Inflammatory macrophage (primary cell): Measurements from ENCODE around the gene KLK12.
A peak's percentile ranks its signal among the peaks of the same experiment; 100 is the strongest.

Experiments
- DNase-seq, 2 donors: peaks; one replicate each; pipeline ENCODE4 v3.0.0-alpha.2; 2020 to 2022

KLK12 gene

DNA sequence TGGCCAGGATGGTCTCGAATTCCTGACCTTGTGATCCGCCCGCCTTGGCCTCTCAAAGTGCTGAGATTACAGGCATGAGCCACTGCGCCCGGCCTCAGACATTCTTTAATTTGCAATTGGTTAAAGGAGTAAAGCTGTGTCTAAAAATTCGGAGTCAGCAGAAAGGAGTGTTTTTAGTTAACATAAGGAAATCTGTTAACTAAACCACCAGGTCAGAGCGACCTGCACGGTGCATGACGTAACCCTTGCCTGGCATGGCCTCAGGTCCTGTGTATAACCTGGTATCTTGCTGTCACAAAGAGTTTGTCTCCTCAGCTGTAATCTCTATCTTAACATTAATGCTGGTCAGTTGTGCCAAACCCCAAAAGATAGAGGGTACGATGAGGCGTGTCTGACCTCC, 9.5 kb upstream of the KLK12 start:
- no peak for DNase-seq

DNA sequence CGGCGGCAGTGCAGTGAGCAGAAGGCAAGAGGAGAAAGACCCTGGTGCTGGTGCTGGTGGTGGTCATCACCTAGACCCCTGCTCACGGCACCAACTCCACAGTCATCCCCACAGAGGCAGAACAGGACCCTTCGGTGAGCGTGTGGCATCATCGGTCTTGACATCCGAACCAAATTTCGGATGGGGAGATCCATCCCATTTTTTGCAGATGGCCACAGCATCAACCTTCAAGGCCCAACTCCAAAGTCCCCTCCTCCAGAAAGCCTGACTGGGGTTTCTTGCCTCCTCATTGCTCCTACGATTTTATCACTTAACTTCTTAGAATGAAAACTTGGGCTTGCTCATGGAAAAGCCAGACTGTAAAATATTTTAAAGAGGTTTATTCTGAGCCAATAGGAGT, 8.7 kb upstream of the KLK12 start:
- DNase-seq = no peak

DNA sequence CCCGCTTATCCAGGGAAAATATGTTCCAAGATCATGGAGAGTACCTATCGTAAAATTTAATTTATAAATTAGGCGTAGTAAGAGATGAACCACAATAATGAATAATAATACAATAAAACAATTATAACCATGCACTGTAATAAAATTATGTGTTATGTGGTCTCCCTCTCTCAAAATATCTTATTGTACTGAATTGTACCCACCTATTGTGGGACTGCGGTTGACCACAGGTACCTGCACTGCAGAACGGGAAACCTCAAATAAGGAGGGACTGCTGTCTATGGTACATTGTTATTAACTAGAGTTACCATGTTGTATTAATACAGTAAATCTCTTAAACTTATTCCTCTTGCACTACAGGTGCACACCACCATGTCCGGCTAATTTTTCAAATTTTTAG, 5.3 kb upstream of the KLK12 start:
- DNase-seq = no peak

DNA sequence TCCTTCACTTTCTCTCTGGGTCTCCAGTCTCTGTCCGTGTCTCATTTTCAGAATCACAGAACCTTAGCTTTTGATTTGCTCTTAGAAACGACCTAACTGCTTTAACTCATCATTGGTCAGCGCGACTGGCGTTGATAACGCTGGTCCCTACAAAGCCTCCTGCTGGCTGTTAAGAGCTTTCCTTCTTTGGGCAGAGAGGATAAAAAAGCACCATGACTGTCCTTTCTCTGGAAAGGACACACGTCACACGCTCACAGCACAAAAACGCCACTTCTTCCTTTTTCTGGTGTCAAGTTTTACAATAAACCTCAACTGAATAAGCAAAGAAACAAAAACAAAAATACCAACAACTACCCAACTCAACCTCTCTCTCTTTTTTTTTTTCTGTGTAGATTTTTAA, 1.7 kb upstream of the KLK12 start:
- DNase-seq = peak in 1 of 2 donors; percentile 16

DNA sequence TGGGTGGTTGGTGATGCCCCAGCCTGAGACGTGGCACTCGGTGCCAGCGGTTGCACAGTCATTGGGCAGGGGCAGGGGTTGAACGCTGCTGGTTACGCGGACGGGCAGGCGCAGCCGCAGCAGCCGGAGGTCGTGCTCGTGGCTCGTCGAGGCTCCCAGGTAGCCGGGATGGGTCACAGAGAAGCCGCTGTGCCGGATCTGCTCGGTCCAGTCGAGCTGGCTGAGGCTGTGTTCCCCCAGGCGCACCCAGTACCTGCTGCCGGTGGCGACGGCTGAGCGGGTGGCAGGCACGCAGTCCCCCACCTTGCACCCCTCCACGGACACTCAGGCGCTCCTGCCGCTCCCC, 2.9 kb downstream of the KLK12 start:
- DNase-seq = no peak

DNA sequence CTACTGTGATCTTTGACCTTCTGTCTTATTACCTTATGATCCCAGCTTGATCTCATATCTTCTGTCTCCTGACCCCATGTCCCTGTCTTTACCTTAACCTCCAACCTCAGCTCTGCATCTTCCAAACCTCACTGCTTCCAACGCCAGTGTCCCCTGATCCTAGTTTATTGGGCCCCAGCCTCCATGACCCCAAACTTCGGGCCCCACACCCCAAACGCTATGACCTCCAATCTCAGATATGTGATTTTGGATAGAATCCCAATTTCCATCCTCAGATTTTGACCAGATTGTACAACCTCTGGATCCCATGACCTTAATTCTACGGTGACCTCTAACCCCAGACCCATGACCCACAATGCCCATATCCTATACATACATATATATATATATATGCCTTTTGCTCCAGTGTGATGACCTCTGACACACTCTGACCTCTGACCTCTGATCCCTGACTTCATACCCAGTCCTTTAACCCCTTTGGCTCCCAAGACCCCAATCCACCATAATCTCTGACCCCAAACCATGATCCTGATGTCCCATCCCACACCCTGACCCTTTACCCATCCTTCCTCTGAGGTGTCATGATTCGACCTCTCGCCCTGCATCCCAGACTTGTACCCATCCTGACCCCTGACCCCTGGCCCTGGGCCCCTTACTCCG, 3.5 kb downstream of the KLK12 start:
- DNase-seq = no peak

DNA sequence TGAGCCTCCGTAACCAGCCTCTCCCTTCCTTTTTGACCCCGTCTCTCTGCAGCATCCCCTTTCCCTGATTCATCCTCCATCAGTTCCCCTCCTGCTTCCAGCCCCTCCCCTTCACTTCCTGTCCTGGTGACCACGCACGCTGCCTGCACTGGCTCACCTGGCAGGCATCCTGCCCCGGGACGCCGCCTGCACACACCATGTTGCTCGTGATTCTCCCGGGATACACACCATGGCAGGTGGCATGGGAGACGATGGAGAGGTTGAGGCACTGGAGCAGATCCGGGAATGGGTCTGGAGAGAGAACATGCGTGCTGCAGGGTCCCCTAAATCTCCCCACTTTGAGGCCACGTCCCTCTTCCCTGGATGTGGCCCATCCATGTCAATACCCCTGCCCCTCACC, 4.2 kb downstream of the KLK12 start:
- no peak for DNase-seq

DNA sequence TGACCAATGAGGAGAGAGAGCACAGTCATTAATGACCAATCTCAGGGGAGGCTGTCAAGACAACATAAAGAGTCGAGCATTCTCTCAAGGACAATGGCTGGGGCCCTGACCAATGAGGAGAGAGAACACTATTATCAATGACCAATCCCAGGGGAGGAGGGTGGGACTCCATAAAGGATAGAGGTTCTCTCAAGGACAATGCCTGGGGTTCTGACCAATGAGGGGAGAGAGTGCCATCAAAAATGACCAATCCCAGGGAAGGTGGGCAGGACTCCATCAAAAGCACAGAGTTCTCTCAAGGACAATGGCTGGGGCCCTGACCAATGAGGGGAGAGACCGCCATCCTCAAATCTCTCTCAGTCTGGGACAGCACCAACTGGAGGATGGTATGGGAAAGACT, 5.1 kb downstream of the KLK12 start:
- DNase-seq = no peak

DNA sequence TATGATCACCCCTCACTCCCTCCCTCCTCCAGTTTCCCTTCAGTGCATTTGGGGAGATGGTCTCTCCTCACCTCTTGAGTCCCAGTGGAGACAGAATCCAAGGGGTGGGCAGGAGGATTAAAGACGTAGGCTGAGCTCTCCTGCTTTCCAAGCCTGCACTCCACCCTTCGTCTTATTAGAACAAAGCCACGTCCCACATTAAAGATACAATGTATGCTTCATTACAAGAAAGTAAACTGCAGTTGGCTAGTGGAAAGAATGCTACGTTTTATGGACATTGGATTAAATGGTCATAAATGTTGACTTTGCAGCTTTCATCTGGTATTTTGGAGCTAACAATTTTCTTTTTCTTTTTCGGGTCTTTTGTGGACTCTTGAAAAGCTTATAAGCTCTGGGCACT, 6.9 kb downstream of the KLK12 start:
- no peak for DNase-seq

DNA sequence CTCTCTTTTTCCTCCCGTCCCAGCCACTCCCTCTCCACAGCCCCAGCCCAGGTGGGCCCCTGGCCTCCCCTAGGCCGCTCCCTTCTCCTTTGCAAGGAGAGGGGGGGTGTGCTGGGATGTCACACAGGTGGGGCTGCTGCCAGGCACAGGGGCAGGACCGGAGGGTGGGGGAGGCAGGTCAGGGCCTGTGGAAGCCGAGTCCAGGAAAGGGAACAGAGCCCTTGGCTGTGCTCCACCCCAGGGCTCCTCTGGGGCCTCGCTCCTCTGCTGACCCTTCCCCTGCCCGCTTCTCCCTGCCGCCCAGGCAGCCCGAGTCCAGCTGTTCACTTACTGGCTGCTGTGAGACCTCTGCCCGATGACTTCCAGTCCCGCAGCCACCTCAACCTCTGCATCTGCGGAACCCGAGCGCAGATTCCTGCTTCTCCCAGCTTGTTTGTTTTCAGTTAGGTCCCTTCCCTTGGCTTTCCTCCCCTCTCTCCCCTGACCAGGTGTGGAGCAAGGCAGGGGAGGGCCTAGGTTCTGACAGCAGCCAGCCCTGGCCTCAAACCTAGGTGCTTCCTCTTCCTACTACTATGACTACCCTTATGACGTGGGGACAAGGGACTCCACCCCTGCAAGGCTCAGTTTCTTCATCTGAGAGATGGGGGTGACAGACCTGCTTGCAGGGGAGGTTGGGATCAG, 7.5 kb downstream of the KLK12 start:
- DNase-seq = no peak

DNA sequence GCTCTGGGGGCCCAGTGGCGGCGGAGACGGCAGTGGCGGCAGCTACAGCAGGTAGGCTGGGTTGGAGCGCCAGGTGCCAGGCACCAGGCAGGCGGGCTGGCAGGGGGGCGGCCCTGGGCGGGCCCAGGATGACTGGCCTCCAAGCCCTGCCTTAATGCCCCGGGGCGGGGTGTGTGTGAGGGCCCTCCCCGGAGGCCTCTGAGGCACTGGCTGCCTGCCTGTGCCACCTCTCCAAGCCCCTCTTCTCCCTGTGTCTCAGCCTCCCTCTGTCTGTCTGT, 8.3 kb downstream of the KLK12 start, which contains the start of gene KLK11:
Gene KLK11 (minus strand): TSS at position 63 of the 278 bp plus-strand sequence. CDS start 985 bp downstream, outside the sequence.
- no peak for DNase-seq

DNA sequence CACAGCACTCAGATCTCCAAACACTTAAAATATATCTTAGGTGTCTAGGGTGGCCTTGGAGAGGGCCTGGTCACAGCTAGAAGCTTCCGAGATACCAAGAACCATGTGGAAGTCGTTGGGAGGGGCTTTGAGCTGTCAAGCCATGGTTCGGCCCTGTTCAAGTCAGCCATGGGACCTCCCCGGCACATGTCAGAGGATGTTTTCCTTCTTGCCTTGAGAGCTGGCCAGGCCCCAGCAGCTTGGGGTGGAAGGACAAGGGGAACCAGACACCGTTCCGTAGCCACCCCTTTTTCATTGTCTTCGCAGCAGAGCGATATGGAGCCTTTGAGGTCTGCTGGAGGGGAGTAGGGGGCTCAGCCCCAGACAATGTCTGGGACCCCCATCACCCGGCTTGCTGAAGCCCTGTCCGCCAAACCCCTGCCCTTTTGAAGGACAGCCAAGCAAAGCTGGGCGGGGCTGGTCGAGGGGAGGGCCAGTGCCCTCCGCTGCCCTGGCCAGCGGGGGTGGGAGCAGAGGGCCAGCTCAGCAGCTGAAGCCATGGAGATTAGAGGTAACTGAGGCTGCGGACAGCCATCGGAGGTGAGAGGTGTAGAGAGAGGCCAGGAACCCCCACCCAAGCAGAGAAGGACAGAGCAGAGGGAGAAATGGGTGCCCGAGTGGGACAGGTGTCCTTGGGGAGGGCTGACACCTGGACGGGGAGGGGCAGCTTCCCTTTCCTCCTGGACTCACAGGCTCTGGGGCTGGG, 8.8 kb downstream of the KLK12 start:
- DNase-seq = no peak

DNA sequence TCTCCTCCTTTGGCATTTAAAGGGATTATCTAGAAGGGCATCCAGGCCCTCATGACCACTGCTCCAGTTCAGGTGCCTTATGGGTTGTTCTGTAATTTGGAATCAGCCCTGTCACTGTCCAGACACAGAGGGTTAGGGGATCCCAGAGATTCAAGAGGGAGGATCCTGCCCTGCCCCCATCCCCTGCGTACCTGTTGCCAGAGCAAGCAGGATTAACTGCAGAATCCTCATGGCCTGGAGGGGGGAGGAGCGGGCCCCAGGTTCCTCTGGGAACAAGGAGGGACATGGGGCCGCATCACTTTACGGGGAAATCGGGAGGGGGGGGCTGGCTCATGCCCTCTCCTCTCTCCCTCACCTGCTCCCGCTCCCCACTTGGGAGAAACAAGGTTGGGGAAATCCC, 9.4 kb downstream of the KLK12 start:
- DNase-seq = no peak

DNA sequence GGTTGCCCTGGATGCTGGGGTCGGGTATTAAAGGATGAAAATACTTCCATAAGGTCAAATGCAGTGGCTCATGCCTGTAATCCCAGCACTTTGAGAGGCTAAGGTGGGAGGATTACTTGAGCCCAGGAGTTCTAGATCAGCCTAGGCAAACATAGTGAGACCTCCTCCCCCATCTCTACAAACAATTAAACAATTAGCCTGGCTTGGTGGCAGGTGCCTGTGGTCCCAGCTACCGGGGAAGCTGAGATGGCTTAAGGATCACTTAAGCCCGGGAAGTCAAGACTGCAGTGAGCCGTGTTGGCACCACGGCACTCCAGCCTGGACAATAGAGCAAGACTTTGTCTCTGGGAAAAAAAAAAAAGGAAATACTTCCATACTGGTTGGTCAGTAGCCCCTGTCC, 9.9 kb downstream of the KLK12 start:
- DNase-seq = no peak

DNA sequence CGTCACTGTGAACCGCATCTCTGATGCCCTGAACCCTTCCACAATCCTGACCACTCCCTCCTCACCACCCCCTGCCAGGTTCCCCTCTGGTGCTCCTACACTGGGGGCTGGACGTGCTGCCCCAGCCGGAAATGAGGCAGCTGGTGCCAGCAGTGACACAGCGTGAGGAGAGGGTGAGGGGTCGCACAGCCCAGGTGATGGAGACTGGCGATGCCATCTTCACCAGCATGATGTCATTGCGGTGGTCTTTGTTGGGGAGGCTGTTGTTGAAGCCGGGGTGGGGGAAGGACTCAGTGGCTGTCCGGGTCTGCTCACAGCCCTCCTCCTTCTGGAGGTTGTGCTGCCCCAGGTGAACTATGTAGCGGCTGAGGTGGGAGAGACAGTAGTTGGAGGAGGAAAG, 10.9 kb downstream of the KLK12 start:
- no peak for DNase-seq

DNA sequence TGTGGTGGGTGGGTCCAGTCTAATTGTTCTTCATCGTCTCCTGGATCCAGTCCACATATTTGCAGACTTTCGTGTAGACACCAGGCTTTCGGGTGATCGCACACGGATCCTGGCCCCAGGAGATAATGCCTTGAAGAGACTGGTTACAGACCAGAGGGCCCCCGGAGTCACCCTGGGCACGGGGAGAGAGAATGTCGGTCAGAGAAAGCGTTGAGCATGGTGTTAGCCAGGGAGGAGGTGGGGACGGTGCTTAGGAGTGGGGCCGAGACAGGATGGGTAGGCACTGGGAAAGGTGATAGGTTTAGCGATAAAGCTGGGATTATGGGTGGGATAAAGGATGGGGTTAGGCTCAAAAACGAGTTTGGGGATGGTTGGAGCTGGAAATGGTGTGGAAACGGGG, 12.3 kb downstream of the KLK12 start:
- no peak for DNase-seq

DNA sequence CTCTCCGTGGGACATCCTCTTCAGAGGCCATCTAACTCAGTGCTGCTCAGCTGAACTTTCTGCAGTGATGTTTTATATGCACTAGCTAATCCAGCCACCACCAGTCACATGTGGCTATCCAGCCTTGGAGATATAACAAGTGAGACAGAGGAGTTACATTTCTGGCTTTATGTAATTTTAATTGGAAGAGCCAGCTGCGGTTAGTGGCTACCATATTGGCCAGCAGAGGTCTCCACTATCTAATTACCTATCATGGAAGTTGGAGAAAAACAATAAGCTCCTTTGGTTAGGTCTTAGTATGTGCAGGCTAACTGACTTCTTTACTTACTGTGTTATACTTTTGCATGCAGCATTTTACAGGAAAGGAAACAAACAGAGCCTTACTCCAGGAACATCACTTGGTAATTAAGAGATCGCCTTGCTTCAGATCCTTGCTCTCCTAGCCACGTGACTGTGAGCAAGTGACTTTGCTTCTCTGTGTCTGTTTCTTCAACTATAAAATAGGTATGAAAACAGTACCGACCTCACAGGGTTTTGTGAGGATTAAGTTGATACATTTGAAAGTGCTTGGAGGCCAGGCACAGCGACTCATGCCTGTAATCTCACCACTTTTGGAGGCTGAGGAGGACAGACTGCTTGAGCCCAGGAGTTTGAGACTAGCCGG, 13.7 kb downstream of the KLK12 start:
- peak; percentile 46 to 47 for DNase-seq

DNA sequence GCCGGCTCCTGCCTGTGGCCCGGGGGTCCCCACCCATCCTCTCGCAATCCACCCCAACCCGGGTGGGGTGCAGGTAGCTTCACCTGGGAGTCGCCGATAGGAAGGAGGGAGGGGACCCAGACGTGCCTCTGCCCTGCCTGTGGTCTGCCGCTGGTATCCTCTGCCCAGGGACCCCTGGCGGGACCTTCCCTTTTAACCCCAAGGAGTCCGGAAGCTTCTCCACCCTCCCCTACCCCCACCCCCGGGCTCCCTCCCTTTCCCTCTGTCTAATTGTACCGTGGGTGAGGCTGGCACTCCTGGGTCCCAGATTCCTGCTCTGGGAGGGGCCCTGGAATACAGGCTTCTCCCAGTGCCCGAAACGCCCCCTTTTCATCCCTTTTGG, 15.3 kb downstream of the KLK12 start, which contains the start of gene KLK10:
Gene KLK10 (minus strand): TSS at position 166 of the 382 bp plus-strand sequence. CDS start 579 bp downstream, outside the sequence.
- no peak for DNase-seq

DNA sequence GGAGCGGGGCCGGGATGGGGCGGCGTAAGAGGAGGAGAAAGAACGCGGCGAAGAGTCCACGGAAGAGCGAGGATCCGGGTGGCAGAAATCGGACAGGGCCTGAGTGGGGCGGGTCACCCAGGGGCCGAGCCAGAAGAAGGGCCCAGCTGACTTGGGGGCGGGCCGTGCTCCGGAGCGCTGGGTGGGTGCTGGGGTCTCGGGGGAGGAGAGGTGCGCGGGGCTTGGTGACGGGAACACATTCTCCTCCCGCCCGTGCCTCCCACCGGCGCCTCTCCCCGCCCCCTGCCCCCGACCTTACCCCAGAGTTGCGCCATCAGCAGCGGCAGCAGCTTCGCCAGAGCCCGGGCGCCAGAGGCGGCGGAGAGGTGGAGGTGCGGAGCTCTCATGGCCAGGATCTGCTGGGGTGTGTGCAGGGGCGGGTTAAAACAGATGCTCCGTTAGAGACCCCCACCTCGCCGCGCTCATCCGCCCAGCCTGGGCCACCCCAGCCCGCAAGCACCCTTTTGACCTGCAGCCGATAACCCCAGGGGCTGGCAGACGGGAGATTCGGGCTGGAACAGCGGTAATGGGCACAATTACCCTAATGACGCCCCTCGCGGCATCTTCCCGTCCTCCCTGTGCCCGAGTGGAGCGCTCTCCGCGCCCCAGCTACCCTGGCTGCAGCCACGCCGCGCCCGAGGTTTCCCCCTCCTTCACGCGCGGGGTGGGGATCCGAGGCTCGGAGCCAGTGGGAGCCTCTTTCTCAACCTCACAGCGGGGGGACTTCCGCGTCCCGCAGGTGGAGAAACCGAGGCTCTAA, 15.9 kb downstream of the KLK12 start:
- DNase-seq = no peak

DNA sequence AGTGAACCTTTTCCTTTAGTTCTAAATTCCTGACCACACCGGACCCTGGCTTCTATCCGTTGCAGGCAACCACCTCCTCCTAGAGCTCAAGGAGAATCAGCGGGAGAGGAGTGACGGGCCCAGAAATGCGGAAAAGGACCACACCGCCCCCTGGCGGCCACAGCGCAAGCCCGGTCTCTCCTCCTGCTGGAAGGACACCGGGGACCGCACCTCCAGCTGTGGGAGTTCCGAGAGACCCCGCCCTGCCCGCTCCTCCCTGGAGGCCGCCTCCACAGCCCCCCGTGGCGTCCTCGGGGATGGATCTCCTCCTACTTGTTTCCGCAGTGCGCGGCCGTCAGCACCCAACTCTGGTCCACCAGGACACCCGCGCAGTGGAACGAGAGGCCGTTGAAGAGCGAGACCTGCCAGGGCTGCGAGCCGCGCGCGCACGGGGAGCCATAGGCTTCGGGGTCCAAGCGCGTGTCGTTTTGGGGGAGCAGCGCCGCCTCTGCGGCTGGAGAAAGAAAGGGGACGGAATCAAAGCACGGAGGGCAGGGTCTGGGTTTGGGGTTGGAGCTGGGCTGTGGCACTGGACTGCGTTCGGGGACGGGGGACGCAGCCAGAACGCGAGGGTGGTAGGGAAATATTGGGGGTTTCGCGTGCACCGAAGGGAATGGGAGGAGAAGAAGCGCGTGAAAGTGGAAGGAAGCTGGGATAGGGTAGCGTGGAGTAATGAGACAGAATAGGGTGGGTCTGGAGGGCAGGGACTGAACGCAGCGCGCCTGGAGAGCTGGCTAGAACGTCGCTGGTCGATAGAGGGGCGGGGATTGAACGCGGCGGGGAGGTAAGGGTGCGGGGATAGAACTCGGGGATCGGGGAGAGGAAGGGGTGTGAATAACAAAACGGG, 17.8 kb downstream of the KLK12 start:
- peak; percentile 53 to 59 for DNase-seq

DNA sequence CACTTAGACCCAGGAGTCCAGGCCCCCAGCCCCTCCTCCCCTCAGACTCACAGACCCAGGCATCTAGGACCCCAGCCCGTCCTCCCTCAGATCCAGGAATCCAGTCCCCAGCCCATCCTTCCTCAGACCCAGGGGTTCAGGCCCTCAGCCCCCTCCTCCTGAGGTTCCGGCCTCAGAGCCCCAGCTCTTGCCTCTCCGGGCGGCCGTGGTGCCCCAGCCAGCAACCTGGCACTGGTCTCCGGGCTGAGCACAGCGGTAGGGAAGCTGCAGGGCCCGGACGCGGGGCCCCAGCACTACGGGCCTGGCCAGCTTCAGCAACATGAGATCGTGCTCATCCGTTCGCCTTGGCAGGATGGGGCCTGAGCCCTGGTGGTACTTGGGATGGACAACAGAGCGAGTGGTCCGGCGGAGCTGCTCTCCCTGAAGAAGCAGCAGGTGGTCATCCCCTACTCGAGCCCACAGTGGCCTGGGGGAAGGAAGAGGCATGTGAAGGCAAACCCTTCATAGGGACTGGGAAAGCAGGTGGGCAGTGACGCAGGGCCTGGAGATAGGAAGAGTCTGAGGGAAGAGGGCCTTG, 19.0 kb downstream of the KLK12 start:
- DNase-seq = no peak
